ENCODE measurements around the gene CNOT9.

CNOT9 gene

DNA sequence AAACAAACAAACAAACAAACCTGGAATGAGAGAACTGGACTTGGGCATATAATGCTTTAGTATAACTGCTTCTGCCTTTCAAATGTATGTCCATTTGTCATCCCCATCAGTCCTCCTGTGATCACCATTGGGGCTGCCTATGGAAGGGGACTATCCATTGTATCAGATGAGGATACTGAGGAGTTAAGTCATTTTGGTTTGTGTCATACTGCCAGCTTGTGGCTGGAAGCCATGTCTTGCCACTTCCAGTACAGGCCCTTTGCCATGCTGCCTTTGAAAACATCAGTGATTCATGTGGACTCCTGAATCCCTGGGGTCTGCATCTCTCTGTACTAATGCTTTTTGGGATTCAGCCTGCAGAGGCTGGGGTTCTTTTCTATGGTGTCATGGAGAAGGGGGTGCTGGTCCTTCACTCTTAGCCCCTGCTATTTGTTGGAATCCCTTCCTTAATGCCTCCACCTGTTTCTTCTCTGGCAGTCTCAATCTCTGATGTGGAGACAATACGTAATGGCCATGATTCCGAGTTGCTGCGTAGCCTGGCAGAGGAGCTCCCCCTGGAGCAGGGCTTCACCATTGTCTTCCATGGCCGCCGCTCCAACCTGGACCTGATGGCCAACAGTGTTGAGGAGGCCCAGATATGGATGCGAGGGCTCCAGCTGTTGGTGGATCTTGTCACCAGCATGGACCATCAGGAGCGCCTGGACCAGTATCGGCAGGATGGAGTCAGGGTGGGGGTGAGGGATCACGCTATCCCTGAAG lies 49.6 kb downstream of the CNOT9 start:
- Histone ChIP-seq H3K9me3 (ENCODE audit: control insufficient read depth in 5 of 5, low read length in 5 of 5) (no peaks in the 10 kb centered on the region), H3K27me3 (ENCODE audit: control insufficient read depth in 5 of 5, insufficient read depth in 4 of 5, low read length in 5 of 5) (no peaks in the 10 kb centered on the region), H3K27ac (ENCODE audit: low read depth, low read length) (no peak overlapping the region), H3K36me3 (ENCODE audit: control insufficient read depth in 5 of 5, insufficient read depth in 5 of 5, low read length in 5 of 5) (peaks cover 0 to 4% (median 0%) of the 10 kb centered on the region in 5 donors), H3K4me3 (ENCODE audit: low read depth in 1 of 5, low read length in 5 of 5) (no peak overlapping the region), H3K9ac (ENCODE audit: low read length in 5 of 5) (no peak overlapping the region), H3K4me1 (ENCODE audit: control insufficient read depth in 5 of 5, insufficient read depth in 5 of 5, low read length in 5 of 5) (peaks cover 2 to 8% (median 7%) of the 10 kb centered on the region in 5 donors)

GRCh38 chr2:218621007-218621406 lies 52.4 kb downstream of the CNOT9 start:
- H3K9ac ChIP-seq (ENCODE audit: low read length in 5 of 5) = no peak overlapping the region
- no peaks in the 10 kb centered on the region for H3K27me3 ChIP-seq (ENCODE audit: control insufficient read depth in 5 of 5, insufficient read depth in 4 of 5, low read length in 5 of 5)
- H3K9me3 ChIP-seq (ENCODE audit: control insufficient read depth in 5 of 5, low read length in 5 of 5) = no peaks in the 10 kb centered on the region
- no peak overlapping the region for H3K27ac ChIP-seq (ENCODE audit: low read depth, low read length)
- no peak overlapping the region for H3K4me3 ChIP-seq (ENCODE audit: low read depth in 1 of 5, low read length in 5 of 5)
- H3K36me3 ChIP-seq (ENCODE audit: control insufficient read depth in 5 of 5, insufficient read depth in 5 of 5, low read length in 5 of 5) = no peaks in the 10 kb centered on the region
- peaks cover 2 to 10% (median 7%) of the 10 kb centered on the region in 5 donors for H3K4me1 ChIP-seq (ENCODE audit: control insufficient read depth in 5 of 5, insufficient read depth in 5 of 5, low read length in 5 of 5)

GRCh38 chr2:218622606-218623365 lies 54.1 kb downstream of the CNOT9 start:
- no peak overlapping the region for H3K4me3 ChIP-seq (ENCODE audit: low read depth in 1 of 5, low read length in 5 of 5)
- H3K9me3 ChIP-seq (ENCODE audit: control insufficient read depth in 5 of 5, low read length in 5 of 5) = no peaks in the 10 kb centered on the region
- H3K36me3 ChIP-seq (ENCODE audit: control insufficient read depth in 5 of 5, insufficient read depth in 5 of 5, low read length in 5 of 5) = peaks cover 0 to under 1% (median 0%) of the 10 kb centered on the region in 5 donors
- H3K9ac ChIP-seq (ENCODE audit: low read length in 5 of 5) = no peak overlapping the region
- no peak overlapping the region for H3K27ac ChIP-seq (ENCODE audit: low read depth, low read length)
- no peaks in the 10 kb centered on the region for H3K27me3 ChIP-seq (ENCODE audit: control insufficient read depth in 5 of 5, insufficient read depth in 4 of 5, low read length in 5 of 5)
- H3K4me1 ChIP-seq (ENCODE audit: control insufficient read depth in 5 of 5, insufficient read depth in 5 of 5, low read length in 5 of 5) = peaks cover 2 to 10% (median 7%) of the 10 kb centered on the region in 5 donors

DNA sequence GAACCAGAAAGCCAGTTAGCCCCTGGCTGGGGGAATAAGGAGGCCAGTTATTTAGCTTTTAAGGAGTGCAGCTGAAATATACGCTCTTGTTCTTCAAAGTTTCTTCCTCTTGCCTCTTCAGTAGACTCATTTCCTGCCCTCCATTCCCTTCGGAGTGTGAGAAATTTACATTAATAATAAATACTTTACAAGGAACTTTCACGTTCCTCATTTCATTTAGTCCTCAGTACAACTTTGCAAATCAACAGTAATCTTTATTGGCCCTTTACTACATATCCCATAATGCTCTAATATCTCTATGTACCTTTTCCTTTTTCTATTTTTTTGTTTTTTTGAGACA lies 54.7 kb downstream of the CNOT9 start:
- peaks cover 0 to 3% (median 0%) of the 10 kb centered on the region in 5 donors for H3K36me3 ChIP-seq (ENCODE audit: control insufficient read depth in 5 of 5, insufficient read depth in 5 of 5, low read length in 5 of 5)
- H3K27me3 ChIP-seq (ENCODE audit: control insufficient read depth in 5 of 5, insufficient read depth in 4 of 5, low read length in 5 of 5) = no peaks in the 10 kb centered on the region

DNA sequence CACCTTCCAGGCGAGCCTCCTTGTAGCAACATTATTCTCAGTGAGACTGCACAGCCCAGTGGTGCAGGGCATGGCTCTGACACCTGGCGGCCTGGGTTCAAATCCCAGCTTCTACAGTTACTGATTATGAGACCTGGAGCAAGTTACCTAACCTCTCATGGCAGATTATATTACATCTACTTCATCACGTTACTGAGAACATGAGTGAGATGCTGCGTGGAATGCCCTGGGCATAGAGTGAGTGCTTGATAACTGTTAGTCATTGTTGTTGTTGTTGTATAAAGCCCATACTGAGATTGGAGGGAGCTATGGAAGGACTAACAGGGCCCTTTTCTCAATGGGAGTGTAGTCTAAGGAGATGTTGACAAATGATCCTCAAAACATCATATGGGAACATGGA lies 57.7 kb downstream of the CNOT9 start:
- H3K36me3 ChIP-seq (ENCODE audit: control insufficient read depth in 5 of 5, insufficient read depth in 5 of 5, low read length in 5 of 5) = peaks cover 0 to 4% (median 0%) of the 10 kb centered on the region in 5 donors
- H3K4me1 ChIP-seq (ENCODE audit: control insufficient read depth in 5 of 5, insufficient read depth in 5 of 5, low read length in 5 of 5) = peaks cover 2 to 10% (median 7%) of the 10 kb centered on the region in 5 donors
- no peak overlapping the region for H3K9ac ChIP-seq (ENCODE audit: low read length in 5 of 5)
- no peak overlapping the region for H3K27ac ChIP-seq (ENCODE audit: low read depth, low read length)
- no peak overlapping the region for H3K4me3 ChIP-seq (ENCODE audit: low read depth in 1 of 5, low read length in 5 of 5)
- no peaks in the 10 kb centered on the region for H3K27me3 ChIP-seq (ENCODE audit: control insufficient read depth in 5 of 5, insufficient read depth in 4 of 5, low read length in 5 of 5)
- H3K9me3 ChIP-seq (ENCODE audit: control insufficient read depth in 5 of 5, low read length in 5 of 5) = no peaks in the 10 kb centered on the region

More for the DNA sequence above, 54.7 kb downstream of the CNOT9 start:
- Histone ChIP-seq H3K4me1 (ENCODE audit: control insufficient read depth in 5 of 5, insufficient read depth in 5 of 5, low read length in 5 of 5) (peaks cover 2 to 10% (median 7%) of the 10 kb centered on the region in 5 donors), H3K9me3 (ENCODE audit: control insufficient read depth in 5 of 5, low read length in 5 of 5) (no peaks in the 10 kb centered on the region), H3K9ac (ENCODE audit: low read length in 5 of 5) (no peak overlapping the region), H3K27ac (ENCODE audit: low read depth, low read length) (no peak overlapping the region), H3K4me3 (ENCODE audit: low read depth in 1 of 5, low read length in 5 of 5) (no peak overlapping the region)

- H3K4me3 ChIP-seq (ENCODE audit: low read depth in 1 of 5, low read length in 5 of 5) = no peak overlapping the region
- H3K4me1 ChIP-seq (ENCODE audit: control insufficient read depth in 5 of 5, insufficient read depth in 5 of 5, low read length in 5 of 5) = peaks cover 0 to 9% (median 1%) of the 10 kb centered on the region in 5 donors
- H3K27ac ChIP-seq (ENCODE audit: low read depth, low read length) = no peak overlapping the region
- no peaks in the 10 kb centered on the region for H3K27me3 ChIP-seq (ENCODE audit: control insufficient read depth in 5 of 5, insufficient read depth in 4 of 5, low read length in 5 of 5)
- H3K9me3 ChIP-seq (ENCODE audit: control insufficient read depth in 5 of 5, low read length in 5 of 5) = no peaks in the 10 kb centered on the region
- H3K9ac ChIP-seq (ENCODE audit: low read length in 5 of 5) = no peak overlapping the region
- peaks cover 0 to 6% (median 4%) of the 10 kb centered on the region in 5 donors for H3K36me3 ChIP-seq (ENCODE audit: control insufficient read depth in 5 of 5, insufficient read depth in 5 of 5, low read length in 5 of 5)
Measured at GRCh38 chr2:218627939-218628338, 59.3 kb downstream of the CNOT9 start.

DNA sequence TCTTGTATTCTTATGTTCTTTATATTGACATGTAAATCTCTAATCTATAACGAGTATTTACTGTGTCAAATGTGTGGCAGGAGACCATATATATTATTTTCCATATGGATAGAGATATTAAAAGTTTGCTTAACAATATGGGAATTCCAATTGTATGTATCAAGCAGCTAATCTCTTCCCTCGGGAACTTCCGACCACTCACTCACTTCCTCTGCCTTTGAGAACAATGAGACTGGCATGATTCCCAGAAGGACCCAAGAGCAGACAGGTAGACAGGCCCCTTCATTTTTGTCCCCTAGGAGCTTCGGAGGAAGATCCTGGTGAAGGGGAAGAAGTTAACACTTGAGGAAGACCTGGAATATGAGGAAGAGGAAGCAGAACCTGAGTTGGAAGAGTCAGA lies 63.2 kb downstream of the CNOT9 start:
- Histone ChIP-seq H3K4me1 (ENCODE audit: control insufficient read depth in 5 of 5, insufficient read depth in 5 of 5, low read length in 5 of 5) (peaks cover 0 to 4% (median 0%) of the 10 kb centered on the region in 5 donors), H3K27me3 (ENCODE audit: control insufficient read depth in 5 of 5, insufficient read depth in 4 of 5, low read length in 5 of 5) (no peaks in the 10 kb centered on the region), H3K36me3 (ENCODE audit: control insufficient read depth in 5 of 5, insufficient read depth in 5 of 5, low read length in 5 of 5) (peaks cover 4 to 43% (median 36%) of the 10 kb centered on the region in 5 donors), H3K9ac (ENCODE audit: low read length in 5 of 5) (no peak overlapping the region), H3K4me3 (ENCODE audit: low read depth in 1 of 5, low read length in 5 of 5) (no peak overlapping the region), H3K27ac (ENCODE audit: low read depth, low read length) (no peak overlapping the region), H3K9me3 (ENCODE audit: control insufficient read depth in 5 of 5, low read length in 5 of 5) (no peaks in the 10 kb centered on the region)

- H3K9ac ChIP-seq (ENCODE audit: low read length in 5 of 5) = no peak overlapping the region
- H3K27ac ChIP-seq (ENCODE audit: low read depth, low read length) = no peak overlapping the region
- no peaks in the 10 kb centered on the region for H3K9me3 ChIP-seq (ENCODE audit: control insufficient read depth in 5 of 5, low read length in 5 of 5)
- H3K4me1 ChIP-seq (ENCODE audit: control insufficient read depth in 5 of 5, insufficient read depth in 5 of 5, low read length in 5 of 5) = peaks cover 0 to 4% (median 0%) of the 10 kb centered on the region in 5 donors
- H3K36me3 ChIP-seq (ENCODE audit: control insufficient read depth in 5 of 5, insufficient read depth in 5 of 5, low read length in 5 of 5) = peaks cover 20 to 79% (median 66%) of the 10 kb centered on the region in 5 donors
- no peaks in the 10 kb centered on the region for H3K27me3 ChIP-seq (ENCODE audit: control insufficient read depth in 5 of 5, insufficient read depth in 4 of 5, low read length in 5 of 5)
- H3K4me3 ChIP-seq (ENCODE audit: low read depth in 1 of 5, low read length in 5 of 5) = no peak overlapping the region
Measured at GRCh38 chr2:218635719-218636118, 67.1 kb downstream of the CNOT9 start.

DNA sequence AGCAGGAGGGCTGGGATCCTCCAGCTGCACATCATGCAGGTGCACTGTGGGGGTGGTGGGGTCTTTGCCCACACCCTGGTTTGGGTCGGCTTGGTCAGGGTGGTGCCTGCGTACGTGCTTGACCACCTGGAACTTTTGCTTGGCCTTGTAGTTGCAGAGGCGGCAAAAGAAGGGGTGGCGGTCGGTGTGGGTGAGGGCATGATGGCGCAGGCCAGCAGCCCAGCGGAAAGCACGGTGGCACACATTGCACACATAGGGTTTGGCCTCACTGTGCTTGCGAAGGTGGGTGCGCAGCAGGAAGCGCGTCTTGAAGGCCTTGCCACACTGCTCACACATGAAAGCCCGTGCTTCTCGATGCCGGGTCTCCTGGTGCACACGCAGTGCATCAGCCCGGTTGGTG lies 69.7 kb downstream of the CNOT9 start:
- Histone ChIP-seq H3K4me1 (ENCODE audit: control insufficient read depth in 5 of 5, insufficient read depth in 5 of 5, low read length in 5 of 5) (peaks cover 0 to 4% (median 0%) of the 10 kb centered on the region in 5 donors), H3K9me3 (ENCODE audit: control insufficient read depth in 5 of 5, low read length in 5 of 5) (no peaks in the 10 kb centered on the region), H3K4me3 (ENCODE audit: low read depth in 1 of 5, low read length in 5 of 5) (no peak overlapping the region), H3K27ac (ENCODE audit: low read depth, low read length) (no peak overlapping the region), H3K9ac (ENCODE audit: low read length in 5 of 5) (no peak overlapping the region), H3K27me3 (ENCODE audit: control insufficient read depth in 5 of 5, insufficient read depth in 4 of 5, low read length in 5 of 5) (no peaks in the 10 kb centered on the region), H3K36me3 (ENCODE audit: control insufficient read depth in 5 of 5, insufficient read depth in 5 of 5, low read length in 5 of 5) (peaks cover 20 to 92% (median 85%) of the 10 kb centered on the region in 5 donors)

GRCh38 chr2:218642121-218642656 lies 73.5 kb downstream of the CNOT9 start:
- Histone ChIP-seq H3K27ac (ENCODE audit: low read depth, low read length) (no peak overlapping the region), H3K36me3 (ENCODE audit: control insufficient read depth in 5 of 5, insufficient read depth in 5 of 5, low read length in 5 of 5) (peaks cover 16 to 89% (median 81%) of the 10 kb centered on the region in 5 donors), H3K4me3 (ENCODE audit: low read depth in 1 of 5, low read length in 5 of 5) (no peak overlapping the region), H3K9ac (ENCODE audit: low read length in 5 of 5) (no peak overlapping the region), H3K9me3 (ENCODE audit: control insufficient read depth in 5 of 5, low read length in 5 of 5) (no peaks in the 10 kb centered on the region), H3K4me1 (ENCODE audit: control insufficient read depth in 5 of 5, insufficient read depth in 5 of 5, low read length in 5 of 5) (peaks cover 0 to 12% (median 0%) of the 10 kb centered on the region in 5 donors), H3K27me3 (ENCODE audit: control insufficient read depth in 5 of 5, insufficient read depth in 4 of 5, low read length in 5 of 5) (no peaks in the 10 kb centered on the region)

Data from subcutaneous abdominal adipose tissue (tissue), 5 donors.